ENCODE data around the gene GOLGA8S.
"Not testable (repeated sequence)": the region's sequence is repeated elsewhere in the genome, so short reads cannot be mapped to it uniquely, and the experiment has no call there.

The GOLGA8S gene, protein sequence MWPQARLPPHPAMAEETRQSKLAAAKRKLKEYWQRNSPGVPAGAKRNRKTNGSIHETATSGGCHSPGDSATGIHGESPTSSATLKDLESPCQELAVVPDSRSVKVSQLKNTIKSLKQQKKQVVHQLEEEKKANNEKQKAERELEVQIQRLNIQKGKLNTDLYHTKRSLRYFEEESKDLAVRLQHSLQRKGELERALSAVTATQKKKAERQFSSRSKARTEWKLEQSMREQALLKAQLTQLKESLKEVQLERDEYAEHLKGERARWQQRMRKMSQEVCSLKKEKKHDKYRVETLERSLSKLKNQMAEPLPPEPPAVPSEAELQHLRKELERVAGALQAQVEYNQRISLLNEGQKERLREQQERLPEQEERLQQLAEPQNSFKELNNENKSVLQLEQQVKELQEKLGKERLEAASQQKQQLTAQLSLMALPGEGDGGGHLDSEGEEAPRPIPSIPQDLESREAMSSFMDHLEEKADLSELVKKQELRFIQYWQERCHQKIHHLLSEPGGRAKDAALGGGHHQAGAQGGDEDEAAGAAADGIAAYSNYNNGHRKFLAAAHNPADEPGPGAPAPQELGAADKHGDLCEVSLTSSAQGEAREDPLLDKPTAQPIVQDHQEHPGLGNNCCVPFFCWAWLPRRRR

DNA sequence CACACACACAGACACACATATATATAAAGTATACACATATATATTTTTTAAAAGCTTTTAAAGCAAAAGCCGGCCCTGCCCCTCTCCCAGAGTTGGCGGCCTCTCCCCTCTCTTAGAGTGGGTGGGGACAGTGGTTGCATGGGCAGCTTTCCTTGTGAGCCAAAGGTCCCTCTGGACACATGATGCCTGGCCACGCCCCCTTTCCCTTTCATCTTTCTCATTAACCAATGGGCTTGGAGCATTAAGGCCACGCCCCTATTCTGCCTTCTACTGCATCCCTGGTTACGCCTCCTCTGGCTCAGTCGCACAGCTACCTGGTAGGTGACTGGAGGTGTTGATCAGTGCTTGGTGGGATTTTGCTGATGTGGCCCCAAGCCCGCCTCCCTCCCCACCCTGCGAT, at the start of gene GOLGA8S:
Gene GOLGA8S (plus strand): TSS at position 301 of the 400 bp plus-strand sequence. CDS start 62 bp downstream, at position 363.
- H3K4me3 ChIP-seq (ENCODE audit: low read depth in 1 of 2, low read length in 2 of 2); H3K27me3 ChIP-seq (ENCODE audit: low read depth, low read length); H3K27ac ChIP-seq (ENCODE audit: low read length); H3K36me3 ChIP-seq (ENCODE audit: control insufficient read depth in 1 of 2, insufficient read depth in 2 of 2, low read length in 2 of 2); H3K9me3 ChIP-seq (ENCODE audit: control insufficient read depth in 1 of 2, low read length in 2 of 2); H3K4me1 ChIP-seq (ENCODE audit: control insufficient read depth in 1 of 2, insufficient read depth in 2 of 2, low read length in 2 of 2): not testable (repeated sequence)

- not testable (repeated sequence) for H3K36me3 ChIP-seq (ENCODE audit: control insufficient read depth in 1 of 2, insufficient read depth in 2 of 2, low read length in 2 of 2); H3K4me3 ChIP-seq (ENCODE audit: low read depth in 1 of 2, low read length in 2 of 2); H3K27ac ChIP-seq (ENCODE audit: low read length); H3K27me3 ChIP-seq (ENCODE audit: low read depth, low read length); H3K9me3 ChIP-seq (ENCODE audit: control insufficient read depth in 1 of 2, low read length in 2 of 2)
- peaks cover 0 to 13% of the 10 kb centered on the region in 2 donors for H3K4me1 ChIP-seq (ENCODE audit: control insufficient read depth in 1 of 2, insufficient read depth in 2 of 2, low read length in 2 of 2)
Observed at GRCh38 chr15:23304805-23305204, 49.7 kb upstream of the GOLGA8S start.

DNA sequence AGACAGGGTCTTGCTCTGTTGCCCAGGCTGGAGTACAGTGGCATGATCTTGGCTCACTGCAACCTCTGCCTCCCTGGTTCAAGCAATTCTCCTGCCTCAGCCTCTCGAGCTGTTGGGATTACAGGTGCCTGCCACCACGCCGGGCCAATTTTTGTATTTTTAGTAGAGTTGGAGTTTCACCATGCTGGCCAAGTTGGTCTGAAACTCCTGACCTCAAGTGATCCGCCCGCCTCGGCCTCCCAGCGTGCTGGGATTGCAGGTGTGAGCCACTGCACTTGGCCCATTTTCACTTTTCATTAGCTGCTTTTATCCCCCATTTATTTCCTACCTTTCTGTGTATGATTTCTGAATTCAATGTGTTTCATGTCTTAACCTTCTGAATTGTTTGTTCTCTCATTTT, 48.6 kb upstream of the GOLGA8S start:
- H3K4me1 ChIP-seq (ENCODE audit: control insufficient read depth in 1 of 2, insufficient read depth in 2 of 2, low read length in 2 of 2), result peaks cover 0 to 13% of the 10 kb centered on the region in 2 donors
- not testable (repeated sequence) for H3K27me3 ChIP-seq (ENCODE audit: low read depth, low read length); H3K9me3 ChIP-seq (ENCODE audit: control insufficient read depth in 1 of 2, low read length in 2 of 2); H3K27ac ChIP-seq (ENCODE audit: low read length); H3K4me3 ChIP-seq (ENCODE audit: low read depth in 1 of 2, low read length in 2 of 2)
- peaks cover 0 to 14% of the 10 kb centered on the region in 2 donors for H3K36me3 ChIP-seq (ENCODE audit: control insufficient read depth in 1 of 2, insufficient read depth in 2 of 2, low read length in 2 of 2)

- not testable (repeated sequence) for H3K9me3 ChIP-seq (ENCODE audit: control insufficient read depth in 1 of 2, low read length in 2 of 2); H3K27me3 ChIP-seq (ENCODE audit: low read depth, low read length); H3K4me1 ChIP-seq (ENCODE audit: control insufficient read depth in 1 of 2, insufficient read depth in 2 of 2, low read length in 2 of 2); H3K27ac ChIP-seq (ENCODE audit: low read length); H3K4me3 ChIP-seq (ENCODE audit: low read depth in 1 of 2, low read length in 2 of 2)
- H3K36me3 ChIP-seq (ENCODE audit: control insufficient read depth in 1 of 2, insufficient read depth in 2 of 2, low read length in 2 of 2), result peaks cover 0 to 20% of the 10 kb centered on the region in 2 donors
Observed at GRCh38 chr15:23311233-23311632, 43.3 kb upstream of the GOLGA8S start.

GRCh38 chr15:23334096-23334495, 20.5 kb upstream of the GOLGA8S start, which contains the start of gene GOLGA6L26:
GOLGA6L26 (minus strand) TSS chr15:23334196; CDS start chr15:23334135, 61 bp downstream.
- H3K36me3 ChIP-seq (ENCODE audit: control insufficient read depth in 1 of 2, insufficient read depth in 2 of 2, low read length in 2 of 2); H3K4me1 ChIP-seq (ENCODE audit: control insufficient read depth in 1 of 2, insufficient read depth in 2 of 2, low read length in 2 of 2); H3K9me3 ChIP-seq (ENCODE audit: control insufficient read depth in 1 of 2, low read length in 2 of 2); H3K4me3 ChIP-seq (ENCODE audit: low read depth in 1 of 2, low read length in 2 of 2); H3K27me3 ChIP-seq (ENCODE audit: low read depth, low read length); H3K27ac ChIP-seq (ENCODE audit: low read length): not testable (repeated sequence)

DNA sequence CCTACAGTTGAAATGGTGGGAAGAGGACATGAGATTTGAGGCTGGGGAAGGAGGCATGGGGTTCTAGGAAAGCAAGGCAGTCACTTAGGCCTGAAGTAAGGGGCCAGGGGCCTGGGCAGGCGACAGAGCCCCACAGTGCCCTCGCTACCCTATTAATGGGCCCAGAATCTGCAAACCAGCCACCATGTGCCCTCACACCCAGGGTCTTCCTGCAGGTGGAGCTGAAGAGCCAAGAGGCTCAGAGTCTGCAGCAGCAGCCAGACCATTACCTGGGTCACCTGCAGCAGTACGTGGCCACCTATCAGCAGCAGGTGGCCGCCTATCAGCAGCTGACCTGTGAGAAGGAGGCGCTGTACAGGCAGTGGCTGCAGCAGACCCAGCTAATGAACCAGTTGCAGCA, 8.1 kb downstream of the GOLGA8S start:
- H3K27ac ChIP-seq (ENCODE audit: low read length); H3K36me3 ChIP-seq (ENCODE audit: control insufficient read depth in 1 of 2, insufficient read depth in 2 of 2, low read length in 2 of 2); H3K4me1 ChIP-seq (ENCODE audit: control insufficient read depth in 1 of 2, insufficient read depth in 2 of 2, low read length in 2 of 2); H3K4me3 ChIP-seq (ENCODE audit: low read depth in 1 of 2, low read length in 2 of 2); H3K9me3 ChIP-seq (ENCODE audit: control insufficient read depth in 1 of 2, low read length in 2 of 2); H3K27me3 ChIP-seq (ENCODE audit: low read depth, low read length): not testable (repeated sequence)

DNA sequence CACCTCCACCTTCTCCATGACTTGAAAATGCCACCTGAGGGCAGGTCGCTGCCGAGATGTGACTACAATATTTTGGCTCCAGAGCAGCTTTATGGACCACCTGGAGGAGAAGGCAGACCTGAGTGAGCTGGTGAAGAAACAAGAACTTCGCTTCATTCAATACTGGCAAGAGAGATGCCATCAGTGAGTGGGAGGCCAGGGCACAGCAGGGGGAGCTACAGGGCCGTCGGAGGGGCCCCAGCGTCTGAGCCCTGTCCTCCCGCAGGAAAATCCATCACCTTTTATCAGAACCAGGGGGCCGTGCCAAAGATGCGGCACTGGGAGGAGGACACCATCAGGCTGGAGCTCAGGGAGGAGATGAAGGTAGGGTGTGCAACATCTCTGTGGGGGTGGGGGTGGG, 9.7 kb downstream of the GOLGA8S start:
- not testable (repeated sequence) for H3K4me1 ChIP-seq (ENCODE audit: control insufficient read depth in 1 of 2, insufficient read depth in 2 of 2, low read length in 2 of 2); H3K4me3 ChIP-seq (ENCODE audit: low read depth in 1 of 2, low read length in 2 of 2); H3K27ac ChIP-seq (ENCODE audit: low read length); H3K9me3 ChIP-seq (ENCODE audit: control insufficient read depth in 1 of 2, low read length in 2 of 2); H3K27me3 ChIP-seq (ENCODE audit: low read depth, low read length); H3K36me3 ChIP-seq (ENCODE audit: control insufficient read depth in 1 of 2, insufficient read depth in 2 of 2, low read length in 2 of 2)

GRCh38 chr15:23370578-23370977, 16.0 kb downstream of the GOLGA8S start:
- Histone ChIP-seq H3K27ac (ENCODE audit: low read length) (no peak overlapping the region), H3K4me3 (ENCODE audit: low read depth in 1 of 2, low read length in 2 of 2) (no peak overlapping the region), H3K27me3 (ENCODE audit: low read depth, low read length) (no peaks in the 10 kb centered on the region), H3K36me3 (ENCODE audit: control insufficient read depth in 1 of 2, insufficient read depth in 2 of 2, low read length in 2 of 2) (no peaks in the 10 kb centered on the region), H3K9me3 (ENCODE audit: control insufficient read depth in 1 of 2, low read length in 2 of 2) (no peaks in the 10 kb centered on the region), H3K4me1 (ENCODE audit: control insufficient read depth in 1 of 2, insufficient read depth in 2 of 2, low read length in 2 of 2) (no peaks in the 10 kb centered on the region)

DNA sequence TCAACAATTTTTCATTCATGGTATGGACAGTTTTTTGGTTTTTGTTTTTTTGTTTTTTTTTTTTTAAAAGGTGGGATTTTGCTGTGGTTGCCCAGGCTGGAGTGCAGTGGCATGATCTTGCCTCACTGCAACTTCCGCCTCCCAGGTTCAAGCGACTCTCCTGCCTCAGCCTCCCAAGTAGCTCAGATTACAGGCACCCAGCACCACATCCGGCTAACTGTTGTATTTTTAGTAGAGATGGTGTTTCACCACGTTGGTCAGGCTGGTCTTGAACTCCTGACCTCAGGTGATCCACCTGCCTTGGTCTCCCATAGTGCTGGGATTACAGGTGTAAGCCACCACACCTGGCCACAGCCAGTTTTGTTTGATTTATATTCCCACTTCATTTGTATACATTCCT, 16.6 kb downstream of the GOLGA8S start:
- H3K9me3 ChIP-seq (ENCODE audit: control insufficient read depth in 1 of 2, low read length in 2 of 2); H3K27ac ChIP-seq (ENCODE audit: low read length); H3K27me3 ChIP-seq (ENCODE audit: low read depth, low read length); H3K36me3 ChIP-seq (ENCODE audit: control insufficient read depth in 1 of 2, insufficient read depth in 2 of 2, low read length in 2 of 2); H3K4me1 ChIP-seq (ENCODE audit: control insufficient read depth in 1 of 2, insufficient read depth in 2 of 2, low read length in 2 of 2); H3K4me3 ChIP-seq (ENCODE audit: low read depth in 1 of 2, low read length in 2 of 2): not testable (repeated sequence)

- not testable (repeated sequence) for H3K9me3 ChIP-seq (ENCODE audit: control insufficient read depth in 1 of 2, low read length in 2 of 2); H3K4me1 ChIP-seq (ENCODE audit: control insufficient read depth in 1 of 2, insufficient read depth in 2 of 2, low read length in 2 of 2); H3K4me3 ChIP-seq (ENCODE audit: low read depth in 1 of 2, low read length in 2 of 2); H3K36me3 ChIP-seq (ENCODE audit: control insufficient read depth in 1 of 2, insufficient read depth in 2 of 2, low read length in 2 of 2); H3K27me3 ChIP-seq (ENCODE audit: low read depth, low read length); H3K27ac ChIP-seq (ENCODE audit: low read length)
Observed at GRCh38 chr15:23371868-23372267, 17.3 kb downstream of the GOLGA8S start.

DNA sequence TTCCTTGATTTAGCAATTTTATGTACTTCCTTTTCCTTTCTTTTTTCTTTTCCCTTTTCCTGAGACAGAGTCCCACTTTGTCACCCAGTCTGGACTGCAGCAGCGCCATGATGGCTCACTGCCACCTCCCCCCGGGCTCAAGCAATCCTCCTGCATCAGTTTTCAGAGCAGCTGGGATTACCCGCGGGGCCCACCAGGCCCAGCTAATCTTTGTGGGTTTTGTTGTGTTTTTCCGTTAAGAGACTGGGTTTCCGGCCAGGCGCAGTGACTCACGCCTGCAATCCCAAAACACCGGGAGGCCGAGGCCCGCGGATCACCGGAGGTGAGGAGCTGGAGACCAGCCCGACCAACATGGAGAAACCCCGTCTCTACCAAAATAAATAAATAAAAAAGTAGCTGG, 17.7 kb downstream of the GOLGA8S start:
- no peak overlapping the region for H3K4me3 ChIP-seq (ENCODE audit: low read depth in 1 of 2, low read length in 2 of 2)
- H3K27ac ChIP-seq (ENCODE audit: low read length), result no peak overlapping the region

More for the DNA sequence above, 17.7 kb downstream of the GOLGA8S start:
- H3K9me3 ChIP-seq (ENCODE audit: control insufficient read depth in 1 of 2, low read length in 2 of 2), result no peaks in the 10 kb centered on the region
- H3K27me3 ChIP-seq (ENCODE audit: low read depth, low read length), result no peaks in the 10 kb centered on the region
- H3K4me1 ChIP-seq (ENCODE audit: control insufficient read depth in 1 of 2, insufficient read depth in 2 of 2, low read length in 2 of 2), result no peaks in the 10 kb centered on the region
- H3K36me3 ChIP-seq (ENCODE audit: control insufficient read depth in 1 of 2, insufficient read depth in 2 of 2, low read length in 2 of 2), result no peaks in the 10 kb centered on the region

Measured in muscle layer of duodenum (tissue), 2 donors.